K562 (cell line): Measurements from ENCODE around the gene MDM1. TPM values are rescaled to one million over a fixed set of nuclear protein-coding genes. Genes with fewer than 3 reads are reported as not detected.

Source experiments
- ATAC-seq: fragments of 200-7000 bp; cut with Tn5 transposase; 3 replicates; pipeline ENCODE4 v1.9.1; 2020; ENCODE audit warnings: moderate library complexity
- BruUV-seq: library from RNA; stranded (reverse); fragments of 400-500 nt; replicated peaks from 2 replicates; lab custom pipeline; 2021; lab: Mats Ljungman, UMichigan
- CTCF ChIA-PET: fragments of 300-600 bp; formaldehyde crosslinking; extraction: SDS; loops from one replicate; lab custom pipeline; 2021; ENCODE audit warnings: low intra/inter-chr PET ratio; lab: Yijun Ruan, JAX
- POLR2A ChIA-PET: fragments of 300-600, 350-650 bp; sonication (Branson Sonifier 250); formaldehyde crosslinking; extraction: SDS; loops from one replicate; lab custom pipeline; 2021; ENCODE audit warnings: antibody characterized with exemption, inconsistent platforms; lab: Yijun Ruan, JAX
- DNase-seq, 4 experiments: peaks; one replicate each; pipeline versions ENCODE4 v3.0.0 to v3.0.0-alpha.2; 2011 to 2018; ENCODE audit warnings: low spot score in 3 of 4, mixed read lengths in 3 of 4; ENCODE audit errors: extremely low read depth in 1 of 4
- FAIRE-seq: peaks from 2 replicates; lab custom pipeline; 2011; peaks lifted over from hg19 to GRCh38; lab: Jason Lieb, UNC
- H2AFZ ChIP-seq: 2 replicates; pipeline ENCODE4 v1.6.0; 2011; ENCODE audit warnings: low read depth, low read length, control low read depth, inconsistent platforms
- H3K27ac ChIP-seq: fragments of 200-600 bp; 3 replicates; pipeline ENCODE4 v1.8.0; 2011; ENCODE audit warnings: low read depth, mild to moderate bottlenecking, control low read depth, inconsistent platforms, low read length, moderate library complexity, mixed read lengths; ENCODE audit errors: extremely low read depth
- H3K27me3 ChIP-seq, 2 experiments: fragments of 300-600 bp in 1 of 2; 2 replicates in 1 of 2; 3 replicates in 1 of 2; pipeline versions ENCODE4 v1.6.0 to v1.8.0; 2011; ENCODE audit warnings: inconsistent platforms in 2 of 2, low read length in 2 of 2, mild to moderate bottlenecking in 1 of 2, mixed read lengths in 1 of 2, moderate library complexity in 1 of 2; ENCODE audit not compliant: control insufficient read depth in 2 of 2, insufficient read depth in 2 of 2
- H3K36me3 ChIP-seq: fragments of 300-600 bp; 3 replicates; pipeline ENCODE4 v1.8.0; 2011; ENCODE audit warnings: mild to moderate bottlenecking, low read length, inconsistent platforms; ENCODE audit not compliant: control insufficient read depth, insufficient read depth
- H3K4me1 ChIP-seq, 2 experiments: fragments of 200-600 bp in 1 of 2; replicated peaks in 1 of 2; 2 replicates in 1 of 2; 3 replicates in 1 of 2; pipeline versions ENCODE4 v1.5.1 to v1.8.0; 2011; ENCODE audit warnings: inconsistent platforms in 2 of 2, low read length in 2 of 2, mild to moderate bottlenecking in 1 of 2, mixed read lengths in 1 of 2, moderate library complexity in 1 of 2; ENCODE audit not compliant: control insufficient read depth in 2 of 2, insufficient read depth in 2 of 2
- H3K4me2 ChIP-seq: 2 replicates; pipeline ENCODE4 v1.6.1; 2011; ENCODE audit warnings: low read length, control low read depth, inconsistent platforms, mixed read lengths; ENCODE audit not compliant: insufficient read depth
- H3K4me3 ChIP-seq: fragments of 200-600 bp; sonication (generic), shearing (Covaris generic); 2 replicates; pipeline ENCODE4 v1.5.1; 2016; ENCODE audit warnings: control low read depth, inconsistent platforms
- H3K79me2 ChIP-seq: fragments of 200-600 bp; 3 replicates; pipeline ENCODE4 v1.8.0; 2011; ENCODE audit warnings: low read length, inconsistent platforms; ENCODE audit not compliant: control insufficient read depth, insufficient read depth
- H3K9ac ChIP-seq, 2 experiments: 2 replicates each; pipeline versions ENCODE4 v1.6.0 to v1.6.1; 2011; ENCODE audit warnings: low read depth in 2 of 2, low read length in 2 of 2, control low read depth in 1 of 2, inconsistent platforms in 1 of 2, mild to moderate bottlenecking in 1 of 2, mixed read lengths in 1 of 2; ENCODE audit not compliant: insufficient read depth in 1 of 2
- H3K9me1 ChIP-seq: one replicate; pipeline ENCODE4 v1.6.0; 2011; ENCODE audit warnings: inconsistent platforms, mild to moderate bottlenecking, low read length, moderate library complexity; ENCODE audit not compliant: control insufficient read depth, insufficient read depth
- H3K9me3 ChIP-seq: replicated peaks from 2 replicates; pipeline ENCODE4 v1.5.1; 2011; ENCODE audit warnings: low read depth, low read length, inconsistent platforms; ENCODE audit not compliant: control insufficient read depth, insufficient read depth
- H4K20me1 ChIP-seq: replicated peaks from 2 replicates; pipeline ENCODE4 v1.6.1; 2011; ENCODE audit warnings: low read length, inconsistent platforms, mixed read lengths; ENCODE audit not compliant: control insufficient read depth, insufficient read depth
- BDP1 ChIP-seq: IDR thresholded peaks from 3 replicates; pipeline ENCODE4 v1.6.1; 2011; ENCODE audit not compliant: insufficient read length, insufficient read depth
- C11orf30 ChIP-seq: fragments of 450-650 bp; IDR thresholded peaks from 2 replicates; pipeline ENCODE4 v1.6.1; 2016; ENCODE audit warnings: low read depth, mild to moderate bottlenecking
- MLX ChIP-seq, 2 experiments: fragments of 450-650 bp in 1 of 2; sonication (generic) in 1 of 2; formaldehyde crosslinking; conservative IDR thresholded peaks; 2 replicates each; pipeline versions ENCODE4 v1.4.0 to v1.8.1; 2020 to 2022; ENCODE audit warnings: mild to moderate bottlenecking in 1 of 2, missing genetic modification reagents in 1 of 2
- PML ChIP-seq: IDR thresholded peaks from 2 replicates; pipeline ENCODE4 v1.6.1; 2012; ENCODE audit warnings: low read length, inconsistent platforms
- RBM25 ChIP-seq: fragments of 200-400 bp; formaldehyde crosslinking; IDR thresholded peaks from 2 replicates; pipeline ENCODE4 v1.6.1; 2018; ENCODE audit warnings: low read length, low read depth, moderate library complexity; ENCODE audit not compliant: severe bottlenecking
- ZFP36 ChIP-seq: fragments of 150-350 bp; IDR thresholded peaks from 2 replicates; pipeline ENCODE4 v1.6.1; 2018; ENCODE audit warnings: low read length, low read depth; ENCODE audit not compliant: partially characterized antibody
- ZNF3 ChIP-seq: fragments of 250-450 bp; sonication (Bioruptor Pico); IDR thresholded peaks from 2 replicates; pipeline ENCODE4 v1.5.0; 2021; ENCODE audit warnings: mild to moderate bottlenecking, moderate library complexity
- ZNF518B ChIP-seq: fragments of 250-450 bp; sonication (Bioruptor Pico); IDR thresholded peaks from 2 replicates; pipeline ENCODE4 v1.5.0; 2021; ENCODE audit warnings: mild to moderate bottlenecking, moderate library complexity
- ZNF76 ChIP-seq: fragments of 250-450 bp; sonication (Bioruptor Pico); IDR thresholded peaks from 2 replicates; pipeline ENCODE4 v1.4.0; 2020; ENCODE audit warnings: mild to moderate bottlenecking, moderate library complexity, borderline replicate concordance
- in situ Hi-C: fragments of 300-500 bp; cut with MboI; formaldehyde crosslinking; loops from 4 replicates; pipeline ENCODE4 v1.15.0; 2018; ENCODE audit warnings: inconsistent platforms, mixed read lengths
- intact Hi-C: fragments of 100-400 bp; cut with micrococcal nuclease; formaldehyde crosslinking; loops from 2 replicates; pipeline ENCODE4 v1.14.2; 2022
- polyA plus RNA-seq, 8 experiments: library from polyadenylated mRNA; depleted of rRNA in 4 of 8; stranded (reverse) in 5 of 8; unstranded in 3 of 8; fragments of >200 nt; fragmentation: Nextera tagmentation in 2 of 8; fragmentation: Illumina TruSeq in 1 of 8; extraction: Ambion mirVana in 2 of 8; extraction: Trizol in 1 of 8; gene quantifications; 2 replicates each; pipeline versions ENCODE4 v1.2.1 to v1.2.3, GENCODE V29; 2011 to 2014; ENCODE audit warnings: inconsistent platforms in 1 of 8, missing spikeins in 1 of 8
- total RNA-seq, 7 experiments: library from RNA; depleted of rRNA in 6 of 7; stranded (reverse); fragments of >200 nt in 6 of 7; fragmentation: Illumina TruSeq in 2 of 7; extraction: Trizol in 2 of 7; gene quantifications; 2 replicates each; pipeline versions ENCODE4 v1.2.1 to v1.2.3, GENCODE V29; 2011 to 2021; ENCODE audit warnings: low replicate concordance in 1 of 7

The MDM1 gene
- total and polyA plus RNA-seq, 9 of the 15 experiments (the other 6 are each of a cell fraction or from before 2014, with no cell fraction given), result 7.5 to 16.8 (median 13.1) TPM

- Histone ChIP-seq H3K4me3 (no peak overlapping the region), H4K20me1 (no peaks in the 10 kb centered on the region), H3K4me1 (no peaks in the 10 kb centered on the region), H3K9ac (no peak overlapping the region), H3K36me3 (no peaks in the 10 kb centered on the region), H3K79me2 (no peaks in the 10 kb centered on the region), H3K4me2 (no peak overlapping the region), H3K27me3 (peaks cover 9 to 12% of the 10 kb centered on the region in 2 experiments), H3K9me1 (no peaks in the 10 kb centered on the region), H3K27ac (no peak overlapping the region), H3K9me3 (no peaks in the 10 kb centered on the region), H2AFZ (no peak overlapping the region)
- DNase-seq (no peak), FAIRE-seq (no peak), ATAC-seq (no peak)
- no TSS peak for BruUV-seq
- intact Hi-C loops, result no loop called here
- POLR2A ChIA-PET, result interaction anchor here (0.6 kb wide), 1 partner anchor 11 kb away, joined by 3 read pairs; no protein-coding TSS in a partner anchor
- TF ChIP-seq ZNF3 (peak; percentile 79), ZNF76 (no peak), ZFP36 (peak; percentile 84), BDP1 (no peak), RBM25 (peak; percentile 25), PML (no peak), C11orf30 (no peak), MLX (CRISPR knock-in tag; conservative IDR thresholded peaks at IDR 0.05) (no peak), ZNF518B (CRISPR knock-in tag) (no peak)
- CTCF ChIA-PET, result no interaction called here
- in situ Hi-C loops, result no loop called here
Measured at GRCh38 chr12:68272732-68273131, 59.4 kb downstream of the MDM1 start.
